HG02571 (cell line): ENCODE results near the gene GMPR2.

Experiments
- ATAC-seq: cut with Tn5 transposase; IDR thresholded peaks from one replicate; pipeline ENCODE4 v1.9.1; 2021; ENCODE audit warnings: mild to moderate bottlenecking, moderate library complexity; ENCODE audit not compliant: unreplicated experiment

GMPR2 gene

DNA sequence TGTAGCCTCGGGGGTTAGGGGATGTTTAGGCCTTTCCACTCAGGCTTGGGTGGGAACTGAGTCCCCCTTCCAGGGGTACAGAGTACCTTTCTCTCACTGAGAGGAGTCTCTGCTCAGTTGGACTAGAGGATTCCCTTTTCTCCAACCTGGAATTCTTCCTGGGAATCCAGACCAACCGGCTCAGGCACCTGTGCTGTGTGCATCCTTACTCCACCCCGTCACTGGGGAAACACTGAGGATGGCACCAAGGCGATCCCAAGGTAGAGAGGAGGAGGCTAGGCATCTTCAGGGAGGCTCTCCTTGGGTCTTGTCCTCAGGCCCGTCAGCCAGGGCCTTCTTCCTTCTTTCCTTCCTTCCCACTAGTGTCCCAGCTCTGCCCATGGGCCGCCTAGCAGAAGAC, 31.1 kb downstream of the GMPR2 start:
- no peak for ATAC-seq

DNA sequence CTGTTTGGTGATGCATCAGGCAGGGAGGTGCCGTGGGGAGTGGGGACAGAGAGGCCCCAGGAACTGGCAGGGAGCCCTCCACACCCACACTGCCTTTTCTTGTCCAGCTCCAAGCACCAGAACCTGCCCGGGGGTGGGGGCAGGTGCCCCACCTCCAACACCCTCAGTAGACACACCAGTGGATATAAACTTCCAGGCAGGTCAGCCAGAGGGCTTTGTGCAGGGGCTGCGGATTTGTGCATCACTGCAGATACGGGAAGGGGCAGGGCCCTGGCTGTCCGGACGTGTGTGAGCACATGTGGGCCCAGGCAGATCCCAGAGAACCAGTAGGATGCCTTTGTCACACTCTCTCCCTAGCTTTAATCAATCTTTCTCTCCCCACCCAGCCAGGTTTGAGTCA, 31.6 kb downstream of the GMPR2 start:
- no peak for ATAC-seq

DNA sequence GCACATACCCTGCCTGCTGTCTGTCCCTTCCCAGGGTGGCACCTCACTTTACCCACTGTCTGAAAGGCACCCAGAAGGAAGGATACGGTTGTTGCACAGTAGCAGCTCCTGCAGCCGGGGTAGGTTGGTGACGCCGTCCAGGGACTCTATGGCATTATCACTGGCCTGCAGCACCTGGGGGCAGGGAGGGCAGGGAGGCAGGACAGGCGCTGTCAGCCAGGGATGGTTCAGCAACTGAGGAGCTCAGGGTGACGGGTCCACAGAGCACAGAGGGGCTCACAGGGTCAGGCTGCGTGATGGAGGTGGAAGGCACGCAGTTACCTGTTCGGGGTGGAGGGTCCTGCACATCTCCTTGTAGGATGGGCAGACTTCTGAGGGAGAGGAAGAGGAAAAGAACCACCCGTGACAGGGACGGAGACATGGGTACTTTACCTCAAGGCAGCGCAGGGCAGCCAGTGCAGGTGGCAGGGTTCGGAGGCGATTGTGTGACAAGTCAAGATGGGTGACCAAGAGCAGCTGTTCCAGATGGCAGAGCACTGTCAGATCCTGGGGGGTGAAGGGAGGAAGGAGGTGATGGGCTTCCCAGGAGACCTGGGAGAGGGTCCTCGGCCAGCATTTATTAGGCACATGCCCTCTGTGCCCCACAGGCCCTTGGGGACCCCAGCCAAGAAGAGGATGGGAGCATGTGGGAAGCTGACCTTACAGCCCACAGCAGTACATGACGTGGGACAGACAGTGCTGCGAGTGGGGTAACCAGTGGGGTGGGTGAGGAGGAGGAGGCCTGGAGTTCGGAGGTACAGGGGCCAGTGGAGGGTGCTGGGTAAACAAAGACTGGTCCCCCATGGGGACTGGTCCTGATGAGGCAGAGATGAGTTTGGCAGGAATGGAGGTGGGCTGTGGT, 33.9 kb downstream of the GMPR2 start:
- ATAC-seq: no peak

DNA sequence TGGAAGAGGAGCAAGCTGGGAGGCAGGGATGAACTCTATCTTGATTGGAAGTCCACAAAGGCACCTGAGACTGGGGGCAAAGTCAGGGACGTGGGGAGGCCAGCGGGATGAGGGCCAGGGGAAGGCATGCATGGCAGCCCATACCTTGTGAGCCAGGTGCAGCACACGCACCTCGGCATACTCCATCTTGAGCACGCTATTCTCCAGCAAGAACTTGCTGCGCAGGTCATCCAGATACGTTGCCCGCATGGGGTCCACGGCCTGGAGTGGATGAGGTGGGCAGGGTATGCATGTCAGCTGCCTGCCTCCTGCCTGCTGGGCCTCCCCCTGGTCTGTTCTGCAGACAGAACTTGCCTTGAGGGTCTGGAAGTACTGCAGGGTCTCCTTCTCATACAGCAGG, 34.8 kb downstream of the GMPR2 start:
- no peak for ATAC-seq

DNA sequence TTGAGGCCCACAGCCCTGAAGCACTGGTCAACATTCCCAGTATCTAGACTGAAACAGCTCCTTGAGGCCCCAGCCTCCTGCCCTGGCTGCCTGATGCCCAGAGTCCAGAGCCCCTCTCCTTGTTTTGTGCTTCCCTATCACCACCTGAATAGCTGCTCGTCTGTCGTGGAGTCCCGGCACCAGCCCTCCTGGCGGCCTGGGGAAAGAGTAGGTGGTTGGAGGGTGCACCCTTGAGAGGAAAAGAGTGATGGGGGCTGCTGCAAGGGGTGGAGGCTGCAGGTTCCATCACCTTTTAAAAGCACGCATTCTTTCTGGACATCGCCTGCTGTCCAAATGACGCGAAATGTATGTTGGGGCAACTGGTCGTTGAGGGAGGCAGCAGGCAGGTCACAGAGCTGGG, 35.5 kb downstream of the GMPR2 start:
- no peak for ATAC-seq

DNA sequence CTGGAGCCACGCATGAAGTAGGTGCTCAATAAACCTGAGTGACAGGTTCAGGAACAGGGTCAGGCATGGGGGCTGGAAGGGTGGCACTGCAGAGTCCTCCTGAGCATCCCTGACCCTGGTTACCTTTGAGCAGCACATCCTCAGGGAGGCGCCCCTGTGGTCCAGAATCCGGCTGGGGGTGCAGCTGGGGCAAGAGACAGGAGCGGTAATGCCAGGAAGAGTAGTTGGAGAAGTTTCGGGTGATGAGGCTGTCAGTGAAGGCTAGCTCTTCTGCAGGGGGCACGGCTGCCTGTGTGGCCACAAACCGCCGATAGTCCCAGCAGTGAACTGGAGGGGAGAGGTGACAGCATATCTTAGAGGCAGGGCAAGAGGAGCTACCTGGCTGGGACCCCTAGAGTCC, 36.6 kb downstream of the GMPR2 start:
- ATAC-seq: no peak

DNA sequence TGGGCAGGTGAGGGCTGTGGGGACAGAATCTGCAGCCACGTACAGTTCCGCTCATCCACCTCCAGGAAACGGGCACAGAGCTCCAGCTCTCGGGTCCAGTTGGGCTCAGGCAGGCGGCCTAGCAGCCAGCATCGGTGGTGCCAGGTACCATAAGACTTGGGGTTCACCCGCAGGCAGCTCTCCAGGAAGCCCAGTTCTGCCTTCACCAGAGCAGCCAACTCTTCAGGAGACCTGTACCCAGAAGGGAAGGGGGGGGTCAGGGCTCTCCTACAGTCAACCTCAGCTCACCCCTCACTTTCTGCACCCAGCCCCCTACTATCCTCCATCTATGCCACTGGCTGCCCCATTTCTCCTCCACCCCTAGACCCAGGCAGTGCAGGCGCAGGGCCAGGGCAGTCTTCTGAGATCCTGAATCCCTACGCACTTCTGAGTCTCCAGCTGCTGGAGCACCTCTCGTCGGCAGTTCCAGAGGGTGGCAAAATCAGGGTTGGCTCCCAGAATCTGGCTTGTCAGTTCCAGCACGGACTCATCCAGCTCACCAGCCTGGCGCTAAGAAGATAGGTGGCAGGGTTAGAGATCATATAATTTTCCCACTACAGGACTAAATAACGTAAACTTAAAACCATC, 37.3 kb downstream of the GMPR2 start:
- no peak for ATAC-seq

DNA sequence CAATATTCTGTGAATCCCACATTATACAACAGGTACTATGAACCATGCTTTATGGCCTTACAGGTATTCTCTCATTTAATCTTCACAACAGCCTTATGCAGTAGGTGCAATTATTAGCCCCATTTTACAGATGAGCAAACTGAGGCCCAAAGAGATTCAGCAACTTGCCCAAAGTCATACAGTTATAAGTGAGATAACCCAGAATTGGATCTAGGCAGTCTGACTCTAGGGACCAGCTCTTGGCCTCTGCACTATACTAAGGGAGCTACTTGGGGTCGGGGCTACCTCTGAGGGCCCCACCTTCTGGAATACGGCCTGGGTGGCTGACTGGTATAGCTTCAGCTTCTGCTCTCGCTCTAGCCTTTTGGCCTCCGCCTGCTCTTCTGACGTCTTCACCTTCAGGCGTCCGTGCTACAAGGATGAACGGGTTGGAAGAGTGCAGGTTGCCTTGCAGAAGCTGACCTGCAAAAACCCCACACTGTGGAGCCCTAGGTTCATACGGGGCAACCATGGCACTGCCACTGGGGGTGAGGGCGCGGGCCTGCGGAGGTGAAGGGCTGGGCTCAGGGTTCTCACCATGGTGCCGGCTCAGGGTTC, 37.9 kb downstream of the GMPR2 start:
- no peak for ATAC-seq

DNA sequence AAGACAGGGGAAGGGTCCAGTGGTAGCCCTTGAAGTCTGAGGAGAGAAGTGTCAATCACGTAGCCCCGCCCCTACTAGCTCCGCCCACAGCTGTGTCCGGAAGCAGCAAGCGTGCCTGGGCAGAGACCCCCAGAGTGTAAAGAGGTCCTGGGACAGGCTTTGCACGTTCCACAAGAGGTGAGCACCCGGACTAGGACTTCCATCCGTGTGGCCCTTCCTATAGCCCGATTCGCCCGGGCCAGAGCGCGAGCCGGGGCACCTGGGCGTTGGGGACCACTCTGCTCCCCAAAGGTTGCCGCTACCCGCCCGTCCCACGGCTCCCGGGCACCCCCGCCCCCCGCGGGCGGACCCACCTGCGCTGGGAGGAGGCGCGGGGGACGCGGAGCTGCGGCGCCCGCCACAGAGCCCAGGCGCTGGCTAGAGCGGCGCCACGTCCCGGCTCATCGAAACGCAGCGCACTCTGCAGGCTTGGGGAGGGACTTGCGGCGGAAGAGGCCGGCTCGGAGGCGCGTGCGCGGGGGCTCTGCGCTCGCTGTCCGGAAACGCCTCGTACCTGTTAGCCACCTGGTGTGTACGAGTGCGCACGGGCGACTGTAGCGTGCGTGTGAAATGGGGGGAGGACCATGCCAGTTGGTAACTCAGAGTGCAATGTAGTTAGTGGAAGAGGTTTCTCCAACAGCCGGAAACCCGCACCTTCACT, 38.6 kb downstream of the GMPR2 start, which contains the start of gene RABGGTA:
Gene RABGGTA (minus strand): TSS at position 464 of the 700 bp plus-strand sequence. CDS start 482 bp downstream, outside the sequence.
- ATAC-seq: peak; percentile 84

DNA sequence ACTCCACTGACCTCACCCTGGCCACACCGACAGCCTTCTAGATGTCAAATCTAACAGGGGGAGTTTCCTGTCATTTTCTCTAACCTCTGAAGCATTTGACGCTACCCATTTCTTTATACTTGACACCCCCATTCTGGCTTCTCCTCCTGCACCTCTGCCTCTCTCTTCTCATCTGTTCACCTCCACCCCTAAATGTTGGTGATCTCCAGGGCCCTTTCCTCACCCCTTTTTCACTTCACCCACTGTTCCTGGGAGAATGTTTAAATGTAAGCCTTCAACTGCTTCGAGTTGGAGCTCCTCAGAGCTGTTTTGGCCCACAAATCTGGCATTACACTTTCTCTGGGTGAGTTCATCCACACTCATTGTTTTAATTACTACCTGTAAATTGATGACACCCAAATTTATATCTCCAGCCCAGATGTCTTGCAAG, 39.1 kb downstream of the GMPR2 start:
- no peak for ATAC-seq

DNA sequence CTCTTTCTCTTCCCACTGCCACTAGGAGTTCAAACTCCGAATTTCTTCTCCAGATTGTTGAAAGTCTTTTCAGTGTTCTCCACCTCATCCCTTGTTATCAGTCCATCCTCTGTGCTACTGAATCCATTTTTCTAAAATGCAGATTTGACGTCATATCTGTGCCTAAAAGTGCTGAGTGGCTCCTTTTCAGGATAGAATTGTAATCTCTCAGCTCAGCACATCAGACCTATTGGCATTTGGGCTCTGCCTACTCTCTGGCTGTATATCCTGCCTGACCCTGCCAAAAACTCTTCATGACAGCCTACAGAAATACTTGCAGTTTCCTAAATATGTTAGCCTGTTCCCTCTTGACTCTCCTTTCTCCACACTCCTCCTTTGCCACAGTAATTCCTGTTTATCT, 39.7 kb downstream of the GMPR2 start:
- no peak for ATAC-seq

DNA sequence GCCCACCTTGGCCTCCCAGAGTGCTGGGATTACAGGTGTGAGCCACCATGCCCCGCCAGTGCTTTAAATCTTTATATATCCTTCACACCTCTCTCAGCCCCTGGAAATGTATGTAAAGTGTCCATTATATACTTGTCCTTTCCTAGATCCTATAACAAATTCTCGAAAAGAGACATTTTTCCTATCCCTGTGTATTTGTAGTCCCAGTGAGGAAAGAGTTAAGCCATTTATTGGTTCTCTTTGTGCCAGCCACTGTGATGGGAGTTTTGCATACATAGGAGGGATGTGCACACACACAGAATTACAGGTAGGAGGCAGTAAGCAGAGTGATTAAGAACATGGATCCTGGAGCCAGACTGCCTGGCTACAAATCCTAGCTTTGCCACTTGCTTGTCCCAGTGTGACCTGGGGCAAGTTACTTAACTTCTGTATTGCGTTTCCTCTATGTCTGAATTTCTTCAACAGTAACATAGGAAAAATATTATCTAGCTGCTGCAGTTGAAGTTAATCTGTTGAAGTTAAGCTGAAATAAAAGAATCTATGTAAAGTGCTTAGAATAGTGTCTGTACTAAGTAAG, 40.8 kb downstream of the GMPR2 start:
- no peak for ATAC-seq

DNA sequence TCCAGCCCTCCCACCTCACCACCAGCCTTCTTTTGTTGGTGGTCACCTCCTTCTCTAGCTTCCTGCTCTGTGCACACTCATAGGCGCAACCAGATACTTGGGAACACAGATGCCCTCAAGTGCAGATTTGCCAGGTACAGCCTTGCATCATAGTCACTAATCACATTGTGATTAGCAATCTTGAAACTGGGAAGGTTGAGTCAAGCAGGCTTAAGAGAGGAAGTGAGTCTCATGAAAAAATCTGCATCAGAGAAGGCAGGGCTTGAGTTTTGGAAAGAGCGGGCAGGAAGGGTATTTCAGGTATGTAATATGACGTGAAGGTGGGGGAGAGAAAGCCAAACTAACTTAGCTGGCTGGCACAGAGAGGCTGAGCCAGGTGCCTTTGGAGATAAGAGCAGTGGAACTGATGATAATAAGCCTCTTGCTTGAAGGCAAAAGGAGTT, 41.4 kb downstream of the GMPR2 start:
- ATAC-seq: peak; percentile 37

DNA sequence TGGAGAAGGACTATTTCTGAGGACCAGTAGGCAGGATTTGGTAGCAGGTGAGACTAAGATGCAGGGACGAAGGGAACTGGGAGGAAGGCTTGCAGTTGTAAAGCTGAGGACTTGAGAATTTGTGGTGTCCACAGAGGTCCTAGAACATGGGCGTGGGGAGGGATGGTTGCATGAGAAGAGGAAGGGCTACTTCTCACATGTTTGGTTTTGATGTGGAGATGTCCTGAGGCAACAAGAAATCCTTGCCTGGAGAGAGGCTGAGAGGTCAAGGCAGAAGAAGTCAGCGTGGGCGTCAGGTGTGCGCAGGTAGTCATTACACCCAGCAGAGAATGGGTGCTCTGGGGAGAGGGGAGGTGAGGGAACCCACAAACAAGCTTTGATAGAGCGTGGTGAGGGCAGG, 44.3 kb downstream of the GMPR2 start:
- ATAC-seq: no peak

DNA sequence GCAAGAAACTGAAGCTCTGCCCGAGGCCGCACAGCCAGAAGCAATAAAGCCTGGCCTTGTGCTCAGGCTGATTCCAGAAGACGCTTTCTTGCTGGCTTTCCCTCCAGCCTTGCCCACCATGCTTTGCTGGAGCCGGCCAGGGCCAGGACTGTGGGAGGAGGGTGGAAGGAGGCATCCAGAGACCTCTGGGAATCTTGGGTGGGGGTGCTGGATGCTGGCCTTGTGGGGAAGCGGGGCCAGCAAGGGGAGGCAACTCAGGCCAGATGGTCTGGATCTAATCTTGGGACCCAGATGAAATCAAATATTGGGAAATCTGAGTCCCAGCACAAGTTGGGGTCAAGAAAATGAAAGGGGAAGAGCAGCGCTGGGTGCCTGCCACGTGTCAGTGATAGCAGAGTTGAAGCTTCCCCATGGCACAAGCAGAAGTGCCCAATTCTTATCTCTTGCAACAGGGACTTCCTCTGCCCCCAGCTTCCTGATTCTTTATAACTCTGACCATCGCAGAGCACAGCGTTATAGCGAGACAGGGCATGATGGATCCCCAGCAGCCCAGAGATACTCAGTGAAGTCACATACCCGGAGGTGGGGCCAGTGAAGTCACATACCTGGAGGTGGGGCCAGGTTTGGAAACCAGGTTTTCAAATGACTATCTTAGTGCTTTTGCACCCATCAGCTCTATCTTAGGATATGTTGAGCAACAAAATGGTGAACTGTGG, 45.0 kb downstream of the GMPR2 start:
- ATAC-seq: no peak

DNA sequence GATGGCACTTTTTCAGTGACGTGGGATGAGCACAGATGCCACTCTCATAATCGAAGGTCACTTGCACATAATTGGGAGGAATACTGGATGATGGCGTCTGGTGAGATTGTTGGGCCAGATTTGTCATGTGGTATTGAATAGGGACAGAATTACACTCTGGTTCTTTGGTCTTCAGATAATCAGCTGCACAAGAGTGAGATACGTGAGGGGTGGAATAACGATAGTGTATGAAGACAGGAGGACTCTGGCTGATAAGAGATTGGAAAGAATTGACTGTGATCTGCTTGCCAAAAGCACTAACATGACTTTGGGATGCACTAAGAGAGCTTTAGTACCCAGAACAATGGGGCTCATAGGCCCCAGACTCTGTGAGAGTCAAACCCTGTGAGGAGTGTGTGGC, 45.7 kb downstream of the GMPR2 start:
- ATAC-seq: no peak

DNA sequence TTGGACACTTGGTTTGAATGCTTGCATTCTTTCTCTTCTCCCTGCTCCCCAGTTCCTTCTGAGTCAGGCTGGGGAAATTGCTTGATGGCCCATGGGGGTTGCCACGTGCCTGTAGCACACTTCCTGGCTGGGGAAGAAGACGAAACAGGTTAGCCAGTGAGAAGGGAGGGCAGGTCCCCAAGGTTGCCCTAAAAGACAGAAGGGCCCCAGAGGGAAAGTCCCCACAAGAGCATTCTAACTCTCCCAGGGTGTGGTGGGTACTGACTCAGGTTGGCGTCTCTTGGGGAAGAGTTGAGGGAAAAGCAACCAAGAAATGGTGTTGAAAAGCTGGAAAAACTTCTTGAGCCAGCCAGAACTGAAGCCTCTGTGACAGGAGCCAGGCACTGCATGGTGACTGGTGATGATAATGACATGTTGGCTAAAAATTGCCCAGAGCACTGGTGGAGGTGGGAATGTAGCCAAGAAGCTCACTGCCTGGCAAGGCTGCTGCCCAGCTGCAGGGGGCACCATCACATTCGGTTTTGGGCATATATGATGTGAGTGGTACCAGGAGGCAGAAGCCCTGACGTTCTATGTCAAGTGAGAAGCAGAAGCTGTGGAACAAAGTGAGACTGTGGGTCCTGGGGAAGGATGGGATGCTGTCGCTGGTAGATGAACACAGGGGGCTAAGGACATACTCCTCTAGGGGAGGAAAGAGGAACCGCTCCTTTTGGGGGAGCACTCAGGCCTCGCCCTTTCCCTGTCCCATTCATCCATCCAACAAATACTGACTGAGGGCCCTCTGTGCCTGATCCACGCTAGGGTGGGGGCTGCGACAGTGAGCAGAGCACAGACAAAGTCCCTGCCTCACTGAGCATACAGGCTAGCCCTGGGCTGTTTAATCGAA, 46.8 kb downstream of the GMPR2 start:
- ATAC-seq: peak; percentile 68

DNA sequence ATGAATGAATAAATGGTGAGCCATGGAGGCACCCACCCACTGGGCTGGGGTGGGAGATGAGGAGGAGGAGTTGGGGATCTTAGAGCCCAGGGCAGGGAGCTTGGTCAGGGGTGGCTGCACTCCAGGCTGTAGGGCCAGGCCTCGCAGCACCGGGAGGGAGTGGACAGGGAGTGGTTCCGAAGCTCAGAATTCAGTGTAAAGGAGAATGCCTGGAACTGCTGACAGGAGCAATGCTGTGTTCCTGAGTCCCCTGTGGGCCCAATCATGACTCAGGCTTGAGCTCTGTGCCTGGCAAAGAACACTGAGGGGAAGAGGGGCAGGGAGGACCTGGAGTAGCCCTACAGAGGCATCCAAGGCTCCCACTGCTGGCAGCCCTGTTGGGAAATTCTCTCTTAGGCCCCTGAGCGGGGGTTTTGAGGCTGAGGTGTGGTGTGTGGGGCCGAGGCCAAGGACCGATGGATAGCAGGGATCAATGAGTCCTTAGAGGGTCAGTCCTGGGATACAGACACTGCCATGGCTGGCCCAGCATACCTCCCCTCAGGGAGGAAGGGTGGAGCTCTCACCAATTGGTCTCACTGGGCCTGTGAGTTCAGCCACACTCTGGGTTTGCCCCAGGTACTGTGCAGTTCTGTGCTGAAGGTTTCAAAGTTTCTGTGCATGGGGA, 48.2 kb downstream of the GMPR2 start:
- no peak for ATAC-seq

DNA sequence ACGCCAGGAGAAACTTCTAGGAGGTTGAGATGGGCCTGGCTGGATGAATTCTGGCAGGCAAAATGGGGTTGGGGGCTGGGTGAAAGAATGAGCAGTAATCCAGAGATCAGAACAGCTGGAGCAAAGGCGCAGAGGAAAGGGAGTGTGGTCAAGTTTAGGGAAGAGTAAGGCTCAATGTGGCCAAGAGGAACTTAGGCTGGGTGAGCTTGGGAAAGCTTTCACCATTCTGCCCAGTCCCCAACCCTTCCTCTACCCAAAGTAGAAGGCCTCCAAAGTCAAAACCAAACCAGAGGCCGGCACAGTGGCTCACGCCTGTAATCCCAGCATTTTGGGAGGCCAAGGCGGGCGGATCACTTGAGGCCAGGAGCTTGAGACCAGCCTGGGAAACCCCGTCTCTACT, 48.9 kb downstream of the GMPR2 start:
- ATAC-seq: no peak
